Cardiac fibroblast (primary cell): ENCODE measurements around the gene NDUFS8.
A peak's percentile ranks its signal among the peaks of the same experiment; 100 is the strongest.

Experiments used
- DNase-seq, 2 donors: peaks; one replicate each; pipeline versions ENCODE4 v3.0.0 to v3.0.0-alpha.2; 2010; ENCODE audit warnings: low read depth in 2 of 2
- H3K4me3 ChIP-seq, 2 donors: replicated peaks in 1 of 2; 1 replicate in 1 of 2; 2 replicates in 1 of 2; pipeline ENCODE4 v1.5.1; 2011; ENCODE audit warnings: low read depth in 2 of 2, low read length in 2 of 2, mild to moderate bottlenecking in 2 of 2, moderate library complexity in 1 of 2
- CTCF ChIP-seq: IDR thresholded peaks from one replicate; pipeline ENCODE4 v1.5.1; 2011; ENCODE audit warnings: low read depth, mild to moderate bottlenecking, low read length, inconsistent platforms

The NDUFS8 gene

GRCh38 chr11:68040101-68040956, 9.8 kb downstream of the NDUFS8 start:
- peak overlapping the region; percentile 77 to 80 for H3K4me3 ChIP-seq
- no peak for TF ChIP-seq CTCF
- peak; percentile 80 to 83 for DNase-seq

GRCh38 chr11:68040957-68041591, 10.6 kb downstream of the NDUFS8 start:
- no peak for TF ChIP-seq CTCF
- no peak for DNase-seq
- peak overlapping the region; percentile 77 to 80 for H3K4me3 ChIP-seq

GRCh38 chr11:68041617-68042218, 11.2 kb downstream of the NDUFS8 start:
- no peak overlapping the region for H3K4me3 ChIP-seq
- DNase-seq: no peak
- no peak for TF ChIP-seq CTCF

GRCh38 chr11:68042219-68043028, 11.9 kb downstream of the NDUFS8 start:
- TF ChIP-seq CTCF: no peak
- DNase-seq: no peak

GRCh38 chr11:68043029-68043348, 12.5 kb downstream of the NDUFS8 start:
- H3K4me3 ChIP-seq: no peak overlapping the region
- no peak for DNase-seq
- no peak for TF ChIP-seq CTCF

More at GRCh38 chr11:68042219-68043028, 11.9 kb downstream of the NDUFS8 start:
- H3K4me3 ChIP-seq: no peak overlapping the region

- peak; percentile 49 to 58 for DNase-seq
- no peak for TF ChIP-seq CTCF
- no peak overlapping the region for H3K4me3 ChIP-seq
Observed at GRCh38 chr11:68043349-68044144, 13.1 kb downstream of the NDUFS8 start.
